GM18498 (cell line): ENCODE data around the gene SEMA5A.

Source experiments
- ATAC-seq: cut with Tn5 transposase; IDR thresholded peaks from one replicate; pipeline ENCODE4 v1.9.1; 2021; ENCODE audit warnings: mild to moderate bottlenecking, moderate library complexity; ENCODE audit not compliant: unreplicated experiment

SEMA5A gene

DNA sequence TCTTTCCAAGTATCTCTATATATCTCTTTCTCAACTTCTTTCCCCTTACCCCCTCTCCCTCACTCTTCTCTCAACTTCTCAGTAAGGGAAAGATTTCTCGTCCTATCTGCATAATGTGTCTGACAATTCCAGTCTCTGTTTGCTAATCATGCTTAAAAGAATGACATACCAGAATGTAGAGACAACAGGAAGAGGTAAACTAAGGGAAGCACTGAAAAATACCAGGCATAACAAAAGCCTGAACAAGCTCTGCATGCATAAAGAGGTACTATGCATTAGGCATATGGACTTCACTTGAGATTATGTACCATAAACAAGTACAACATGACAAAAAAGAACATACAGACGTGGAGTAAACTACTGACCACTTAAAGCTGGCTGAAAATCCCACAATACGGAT is 62.6 kb downstream of the SEMA5A start:
- no peak for ATAC-seq

GRCh38 chr5:9482381-9482780 is 63.5 kb downstream of the SEMA5A start:
- no peak for ATAC-seq

DNA sequence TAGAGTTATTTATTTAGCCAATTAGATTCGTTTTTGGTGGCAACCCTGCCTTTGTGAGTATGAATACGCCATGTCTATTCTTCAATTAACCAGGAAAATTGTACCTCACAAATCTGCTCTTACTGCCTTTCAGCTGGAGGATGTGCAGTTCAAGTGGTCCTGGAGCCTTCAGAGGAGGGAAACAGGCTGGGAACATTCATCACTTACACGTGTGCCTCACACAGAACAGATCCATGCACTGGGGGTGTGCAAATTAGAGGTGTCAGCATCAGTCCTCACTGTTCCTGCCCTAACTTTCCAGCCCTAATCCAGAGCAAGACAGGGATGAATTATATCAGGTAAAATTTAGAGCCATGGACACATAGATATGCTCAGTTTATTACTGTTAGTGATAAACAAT is 65.4 kb downstream of the SEMA5A start:
- no peak for ATAC-seq

GRCh38 chr5:9479990-9480389 is 65.9 kb downstream of the SEMA5A start:
- no peak for ATAC-seq

GRCh38 chr5:9479361-9479760 is 66.5 kb downstream of the SEMA5A start:
- no peak for ATAC-seq

DNA sequence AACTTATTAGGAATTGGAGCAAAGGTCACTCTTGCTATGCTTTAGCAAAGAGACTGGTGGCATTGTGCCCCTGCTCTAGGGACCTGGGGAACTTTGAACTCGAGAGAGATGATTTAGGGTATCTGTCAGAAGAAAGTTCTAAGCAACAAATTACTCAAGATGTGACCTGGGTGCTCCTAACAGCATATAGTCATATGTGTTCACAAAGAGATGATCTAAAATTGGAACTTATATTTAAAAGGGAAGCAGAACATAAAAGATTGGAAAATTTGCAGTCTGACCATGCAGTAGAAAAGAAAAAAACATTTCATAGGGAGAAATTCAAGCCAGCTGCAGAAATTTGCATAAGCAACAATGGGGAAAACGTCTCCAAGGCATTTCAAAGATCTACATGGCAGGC is 68.3 kb downstream of the SEMA5A start:
- ATAC-seq = no peak

DNA sequence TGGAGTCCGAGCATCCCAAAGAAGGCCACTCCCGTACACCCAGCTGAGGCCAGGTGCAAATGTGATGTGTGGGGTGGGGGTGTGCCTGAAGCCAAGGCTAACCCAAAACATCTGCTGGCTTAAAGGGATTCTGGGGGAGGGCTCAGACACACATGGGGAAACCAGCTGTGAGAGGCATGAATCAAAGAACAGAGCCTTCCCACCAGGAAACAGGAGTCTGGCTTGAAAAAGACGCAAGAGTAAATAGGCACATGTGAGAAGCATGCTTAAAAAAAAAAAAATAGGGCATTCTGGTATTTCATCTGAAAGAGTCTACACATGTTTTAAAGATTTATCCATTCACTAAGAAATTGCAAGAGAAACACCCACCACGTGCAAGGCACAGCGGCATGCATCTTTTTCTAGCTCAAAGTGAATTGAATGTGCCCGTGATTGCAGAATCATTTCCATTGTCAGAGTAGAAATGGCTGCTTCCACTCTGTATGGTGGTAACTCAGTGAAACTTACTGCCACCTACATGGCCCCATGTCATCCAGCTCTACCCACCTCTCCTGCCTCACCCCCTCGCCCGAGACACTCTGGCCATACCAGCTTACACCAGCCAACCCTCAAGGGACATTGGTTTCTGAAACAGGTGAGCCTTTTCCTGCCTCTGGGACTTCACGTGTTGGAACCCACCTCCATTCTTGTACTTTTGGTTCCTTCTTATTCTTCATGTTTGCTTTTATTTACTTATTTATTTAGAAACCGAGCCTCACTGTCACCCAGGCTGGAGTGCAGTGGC is 71.5 kb downstream of the SEMA5A start:
- no peak for ATAC-seq

DNA sequence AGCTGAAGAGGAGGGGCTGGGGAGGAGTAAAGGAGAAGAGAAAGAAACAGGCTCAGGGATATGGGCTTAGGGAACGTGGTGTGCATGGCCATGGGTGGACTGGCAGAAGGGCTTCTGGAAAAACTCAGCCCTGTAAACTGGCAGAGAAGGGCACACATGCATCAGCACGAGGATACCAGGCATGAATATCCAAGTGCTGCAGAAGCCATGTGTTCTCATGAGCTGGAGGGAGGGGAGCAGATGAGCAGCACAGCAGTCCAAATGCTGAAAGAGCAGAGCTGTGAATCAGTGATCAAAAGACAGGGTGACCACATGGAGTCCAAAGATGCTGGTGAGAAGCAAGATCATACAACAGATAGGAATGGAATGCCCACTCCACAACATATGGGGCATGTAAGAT is 72.3 kb downstream of the SEMA5A start:
- ATAC-seq = no peak

GRCh38 chr5:9470410-9470809 is 75.5 kb downstream of the SEMA5A start:
- no peak for ATAC-seq

DNA sequence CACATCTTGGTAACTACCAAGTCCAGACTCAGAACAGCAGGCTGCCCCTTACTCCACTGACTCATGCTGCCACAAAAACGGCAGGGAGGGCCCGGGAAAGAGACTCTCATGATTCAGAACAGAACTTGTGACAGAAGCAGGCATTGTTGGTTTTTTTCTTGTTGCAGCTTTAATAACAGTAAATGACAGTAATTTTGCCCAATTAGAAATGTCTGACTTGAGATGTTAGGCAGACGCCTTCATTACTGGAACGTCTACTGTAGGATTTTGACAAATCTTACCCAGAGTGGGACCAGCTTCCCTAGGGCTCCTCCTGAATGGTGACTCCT is 77.9 kb downstream of the SEMA5A start:
- no peak for ATAC-seq

GRCh38 chr5:9467199-9468059 is 78.4 kb downstream of the SEMA5A start:
- ATAC-seq = no peak

GRCh38 chr5:9466697-9467096 is 79.2 kb downstream of the SEMA5A start:
- no peak for ATAC-seq

- no peak for ATAC-seq
Observed at GRCh38 chr5:9464478-9464877, 81.4 kb downstream of the SEMA5A start.

- ATAC-seq = no peak
Observed at GRCh38 chr5:9462109-9462508, 83.8 kb downstream of the SEMA5A start.

GRCh38 chr5:9460885-9461645 is 84.8 kb downstream of the SEMA5A start:
- ATAC-seq = no peak

DNA sequence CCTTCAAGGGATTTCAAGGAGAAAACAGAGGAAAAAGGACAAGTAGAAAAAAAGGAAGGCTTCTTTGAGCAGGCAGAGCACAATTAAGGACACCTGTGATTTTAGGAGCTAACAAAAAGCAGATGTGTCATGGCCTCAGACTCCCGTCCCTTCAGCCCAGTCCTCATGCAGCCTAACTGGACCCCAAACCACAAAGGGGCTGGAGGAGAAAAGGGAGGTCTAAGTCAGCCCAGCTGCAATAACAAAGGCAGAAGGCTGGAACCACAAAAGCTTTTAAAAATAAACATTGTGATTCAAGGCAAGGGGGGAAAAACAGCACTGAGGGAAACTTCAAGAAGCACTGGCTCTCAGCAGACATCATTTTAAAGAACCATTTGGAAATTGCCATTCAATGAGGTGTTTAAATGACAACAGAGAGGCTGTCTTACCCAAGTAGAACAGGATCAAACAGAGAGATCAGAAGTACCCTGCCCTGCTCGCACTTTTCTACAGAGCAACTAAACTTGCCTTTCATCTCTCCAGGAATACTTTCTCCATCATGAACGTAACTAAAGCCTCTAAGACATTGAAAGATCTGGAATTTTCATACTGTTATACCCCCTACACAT is 89.3 kb downstream of the SEMA5A start:
- no peak for ATAC-seq

GRCh38 chr5:9455826-9456434 is 89.9 kb downstream of the SEMA5A start:
- ATAC-seq = no peak

DNA sequence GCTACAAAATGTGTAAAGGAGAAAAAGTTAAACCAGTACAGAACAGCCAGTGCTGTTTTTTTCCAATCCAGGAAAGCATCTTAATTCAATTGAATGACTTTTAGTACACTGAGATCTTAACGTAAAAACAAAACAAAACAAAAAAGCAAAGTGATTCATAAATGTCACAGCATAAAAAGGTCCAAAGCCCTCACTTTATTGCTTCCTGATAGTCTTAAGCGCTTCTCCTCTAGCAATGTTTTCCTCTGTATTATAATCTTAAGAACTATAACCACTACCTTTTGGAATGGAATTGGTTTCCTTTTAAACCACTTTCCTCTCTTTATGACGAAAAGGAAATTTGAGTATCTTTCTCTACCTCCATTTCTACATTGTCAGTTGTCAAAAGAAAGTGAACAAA is 91.4 kb downstream of the SEMA5A start:
- ATAC-seq = no peak

DNA sequence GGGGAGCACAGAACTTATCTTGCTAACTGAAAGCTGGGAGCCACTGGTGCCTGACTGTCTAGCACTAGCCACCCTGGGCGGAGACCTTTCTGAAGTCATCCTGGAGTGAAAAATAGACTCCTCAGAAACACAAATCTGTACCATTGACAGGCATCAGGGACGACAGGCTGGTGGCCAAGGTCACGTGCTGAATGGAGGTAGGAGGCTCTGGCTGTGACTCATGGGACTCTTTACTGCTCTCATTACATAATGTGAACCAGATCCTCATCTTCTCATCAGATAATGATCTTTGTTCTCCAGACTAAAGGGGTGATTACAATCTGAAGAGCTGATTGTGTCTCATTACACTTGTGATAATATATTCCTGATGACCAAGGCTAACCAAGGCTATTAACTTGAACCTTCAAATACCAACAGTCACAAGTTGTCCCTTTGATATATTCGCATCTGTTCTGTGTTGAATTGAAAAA is 91.8 kb downstream of the SEMA5A start:
- no peak for ATAC-seq

- no peak for ATAC-seq
Observed at GRCh38 chr5:9453480-9454011, 92.3 kb downstream of the SEMA5A start.
